Measurements from ENCODE around the gene SLC35E2B. TPM values are rescaled to one million over a fixed set of nuclear protein-coding genes. Genes with fewer than 3 reads are reported as not detected.
"Not testable (repeated sequence)": the region's sequence is repeated elsewhere in the genome, so short reads cannot be mapped to it uniquely, and the experiment has no call there.

The SLC35E2B gene
- total and polyA plus RNA-seq, 11 donors: 12.2 to 29.2 (median 20.1) TPM

DNA sequence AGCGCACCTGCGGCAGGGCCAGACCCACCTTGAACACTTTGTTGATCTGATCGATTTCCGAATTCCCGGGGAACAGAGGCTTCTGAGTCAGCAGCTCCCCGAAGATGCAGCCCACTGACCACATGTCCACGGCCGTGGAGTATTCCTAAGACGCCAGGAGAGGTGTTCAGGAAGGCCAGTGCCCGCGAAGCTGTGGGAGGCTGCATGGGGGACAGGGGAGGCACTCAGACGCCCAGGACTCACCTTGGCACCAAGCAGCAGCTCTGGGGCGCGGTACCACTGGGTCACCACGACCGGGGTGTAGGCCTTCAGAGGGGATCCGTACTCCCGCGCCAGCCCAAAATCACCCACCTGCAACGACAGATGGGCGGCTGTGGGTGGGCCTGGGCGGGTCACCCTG lies 11.2 kb upstream of the SLC35E2B start:
- Histone ChIP-seq H3K27me3 (no peaks in the 10 kb centered on the region), H3K4me1 (no peaks in the 10 kb centered on the region), H3K27ac (no peak overlapping the region), H3K9me3 (no peaks in the 10 kb centered on the region), H3K4me3 (no peak overlapping the region), H3K36me3 (peaks cover 0 to 23% (median 13%) of the 10 kb centered on the region in 9 donors)
- WGBS, 4 donors: 94 to 96% (median 95%) methylated on average over 15 to 22 of the region's 22 CpGs
- intact Hi-C loops (cut with DNase I): no loop called here
- no peak for ATAC-seq
- no peak for TF ChIP-seq POLR2A (IDR thresholded peaks at IDR 0.05)
- TF ChIP-seq, protein P1, sequence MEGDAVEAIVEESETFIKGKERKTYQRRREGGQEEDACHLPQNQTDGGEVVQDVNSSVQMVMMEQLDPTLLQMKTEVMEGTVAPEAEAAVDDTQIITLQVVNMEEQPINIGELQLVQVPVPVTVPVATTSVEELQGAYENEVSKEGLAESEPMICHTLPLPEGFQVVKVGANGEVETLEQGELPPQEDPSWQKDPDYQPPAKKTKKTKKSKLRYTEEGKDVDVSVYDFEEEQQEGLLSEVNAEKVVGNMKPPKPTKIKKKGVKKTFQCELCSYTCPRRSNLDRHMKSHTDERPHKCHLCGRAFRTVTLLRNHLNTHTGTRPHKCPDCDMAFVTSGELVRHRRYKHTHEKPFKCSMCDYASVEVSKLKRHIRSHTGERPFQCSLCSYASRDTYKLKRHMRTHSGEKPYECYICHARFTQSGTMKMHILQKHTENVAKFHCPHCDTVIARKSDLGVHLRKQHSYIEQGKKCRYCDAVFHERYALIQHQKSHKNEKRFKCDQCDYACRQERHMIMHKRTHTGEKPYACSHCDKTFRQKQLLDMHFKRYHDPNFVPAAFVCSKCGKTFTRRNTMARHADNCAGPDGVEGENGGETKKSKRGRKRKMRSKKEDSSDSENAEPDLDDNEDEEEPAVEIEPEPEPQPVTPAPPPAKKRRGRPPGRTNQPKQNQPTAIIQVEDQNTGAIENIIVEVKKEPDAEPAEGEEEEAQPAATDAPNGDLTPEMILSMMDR (IDR thresholded peaks at IDR 0.05): no peak
- peak in 2 of 5 donors; percentile 20 to 33 for DNase-seq

DNA sequence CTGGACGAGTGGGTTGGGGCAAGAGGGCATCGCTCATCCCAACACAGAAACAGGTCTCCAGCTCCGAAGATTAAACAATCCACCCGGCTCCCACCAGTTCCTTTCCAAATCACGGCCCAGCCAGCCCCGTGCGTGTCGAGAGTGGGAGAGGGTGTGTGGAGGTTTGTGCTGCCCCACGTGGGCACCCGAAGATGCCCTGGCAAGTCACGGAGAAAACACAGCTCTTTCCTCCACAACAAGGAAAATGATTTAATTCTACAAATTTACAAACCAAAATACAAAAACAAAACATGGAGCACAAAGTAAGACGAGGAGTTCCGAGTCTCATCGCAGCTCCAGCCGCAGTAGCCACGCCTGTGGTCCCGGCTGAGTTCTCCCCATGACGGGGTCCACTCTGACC lies 9.9 kb upstream of the SLC35E2B start:
- H3K4me1 ChIP-seq; intact Hi-C loops (cut with DNase I); DNase-seq; H3K27ac ChIP-seq; H3K9me3 ChIP-seq; H3K4me3 ChIP-seq; ATAC-seq; H3K27me3 ChIP-seq: not testable (repeated sequence)
- 84 to 95% (median 92%) methylated on average over 6 to 13 of the region's 18 CpGs for WGBS, 4 donors
- peaks cover 0 to 23% (median 13%) of the 10 kb centered on the region in 9 donors for H3K36me3 ChIP-seq

DNA sequence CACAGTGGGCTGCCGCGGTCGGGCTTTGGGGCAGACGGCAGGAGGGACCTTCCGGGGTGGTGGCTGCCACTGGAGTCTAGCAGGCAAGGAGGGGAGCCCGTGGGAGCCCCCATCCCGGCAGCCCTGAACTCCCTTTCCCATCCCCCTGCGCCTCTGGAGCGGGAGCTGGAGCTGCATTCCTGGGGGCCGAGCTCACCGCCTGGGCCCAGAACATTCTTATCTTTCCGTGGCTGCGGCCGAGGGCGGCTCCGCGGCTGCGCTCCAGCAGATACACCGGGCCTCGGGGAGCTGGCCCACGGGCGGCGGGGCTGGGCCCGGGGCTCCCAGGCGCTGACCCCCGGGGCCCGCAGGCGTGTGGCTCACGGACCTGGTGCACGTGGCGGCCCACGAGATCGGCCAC lies 8.0 kb upstream of the SLC35E2B start:
- WGBS, 4 donors: no CpG with 5 or more reads among the region's 33 CpGs
- intact Hi-C loops (cut with DNase I); H3K4me1 ChIP-seq; H3K27me3 ChIP-seq; DNase-seq; H3K27ac ChIP-seq; H3K9me3 ChIP-seq; H3K4me3 ChIP-seq: not testable (repeated sequence)
- H3K36me3 ChIP-seq: peaks cover 0 to 15% (median 11%) of the 10 kb centered on the region in 9 donors
- ATAC-seq: peak; percentile 44 to 86 (median 78)

DNA sequence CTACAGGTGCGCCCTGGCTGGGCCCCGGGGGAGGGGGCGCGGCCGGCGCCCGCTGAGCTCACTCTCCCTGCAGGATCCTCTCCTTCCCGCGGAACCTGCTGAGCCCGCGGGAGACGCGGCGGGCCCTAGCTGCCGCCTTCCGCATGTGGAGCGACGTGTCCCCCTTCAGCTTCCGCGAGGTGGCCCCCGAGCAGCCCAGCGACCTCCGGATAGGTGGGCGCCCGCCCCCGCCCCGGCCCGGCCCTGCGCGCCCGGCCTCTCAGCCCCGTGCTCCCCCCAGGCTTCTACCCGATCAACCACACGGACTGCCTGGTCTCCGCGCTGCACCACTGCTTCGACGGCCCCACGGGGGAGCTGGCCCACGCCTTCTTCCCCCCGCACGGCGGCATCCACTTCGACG lies 7.5 kb upstream of the SLC35E2B start:
- no CpG with 5 or more reads among the region's 45 CpGs for WGBS, 4 donors
- H3K27me3 ChIP-seq; DNase-seq; H3K27ac ChIP-seq; H3K4me1 ChIP-seq; intact Hi-C loops (cut with DNase I); H3K4me3 ChIP-seq; H3K9me3 ChIP-seq: not testable (repeated sequence)
- H3K36me3 ChIP-seq: peaks cover 0 to 15% (median 11%) of the 10 kb centered on the region in 9 donors
- ATAC-seq: peak in 2 of 4 donors; percentile 4 to 18

DNA sequence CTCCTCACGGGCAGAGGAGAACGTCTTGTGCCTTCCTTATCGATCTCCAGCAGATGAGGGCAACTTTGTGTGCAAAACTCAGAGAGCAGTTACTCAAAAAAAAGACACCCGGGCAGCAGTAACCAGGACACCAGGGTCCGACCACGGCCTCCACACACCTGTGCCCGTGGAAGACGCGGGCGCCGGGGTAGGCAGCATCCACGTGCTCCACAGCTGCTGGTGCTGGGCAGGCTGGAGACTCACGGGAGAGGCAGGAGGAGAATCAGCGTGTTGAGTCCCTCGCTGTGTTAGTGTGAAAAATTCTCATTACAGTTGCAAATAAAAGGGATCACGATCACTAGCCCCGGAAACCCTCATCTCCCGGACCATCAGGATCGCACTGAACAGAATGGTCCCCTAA lies 6.5 kb upstream of the SLC35E2B start:
- H3K4me3 ChIP-seq, H3K27ac ChIP-seq, ATAC-seq, H3K4me1 ChIP-seq, H3K27me3 ChIP-seq, H3K36me3 ChIP-seq, H3K9me3 ChIP-seq: not testable (repeated sequence)
- peak in 2 of 5 donors; percentile 5 to 20 for DNase-seq
- intact Hi-C loops (cut with DNase I): loop anchor here in 1 of 10 donors (10.0 kb wide), 2 partner anchors 46 to 206 kb away; no protein-coding TSS in a partner anchor
- 90 to 100% (median 96%) methylated on average over 2 to 15 of the region's 19 CpGs for WGBS, 4 donors

DNA sequence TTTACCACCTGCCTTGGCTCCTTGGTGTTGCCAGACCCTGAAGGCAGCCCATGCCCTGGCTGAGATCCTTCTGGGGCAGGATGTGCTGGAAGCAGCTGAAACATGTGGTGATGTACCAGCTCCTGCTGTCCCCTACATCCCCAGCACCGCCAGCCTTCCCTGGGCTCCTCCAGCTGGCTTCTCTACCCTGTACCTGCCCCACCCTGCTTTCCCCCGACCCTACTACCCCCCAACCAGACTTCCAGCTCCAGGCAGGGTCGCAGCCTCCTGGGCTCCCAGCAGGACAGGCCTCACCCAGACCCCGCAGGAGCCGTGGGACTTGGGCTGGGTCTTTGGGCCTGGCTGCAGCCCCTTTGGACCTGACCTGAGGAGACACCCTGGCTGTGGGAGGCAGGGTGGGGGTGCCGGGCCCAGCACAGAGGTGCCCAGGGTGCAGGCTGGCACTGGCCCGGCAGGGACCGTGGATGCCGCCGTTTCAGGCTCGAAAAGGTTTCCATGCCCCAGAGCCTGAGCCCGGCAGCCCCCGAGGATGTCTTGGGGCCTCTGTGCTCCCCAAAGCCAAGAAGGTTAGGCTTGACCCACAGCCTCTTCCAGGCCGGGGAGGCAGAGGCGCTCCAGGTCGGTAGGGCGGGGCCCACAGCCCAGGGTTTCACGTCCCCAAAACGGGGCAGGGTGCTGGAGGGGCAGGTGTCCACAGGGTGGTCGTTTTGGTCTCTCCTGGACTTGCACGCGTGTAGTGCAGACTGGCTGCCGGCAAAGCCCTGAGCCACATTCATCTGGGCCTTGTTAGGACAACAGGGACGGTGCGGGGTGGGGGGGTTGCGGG lies 5.0 kb upstream of the SLC35E2B start:
- ATAC-seq, H3K4me3 ChIP-seq, H3K27ac ChIP-seq, H3K9me3 ChIP-seq, H3K36me3 ChIP-seq, H3K27me3 ChIP-seq, H3K4me1 ChIP-seq: not testable (repeated sequence)
- WGBS, 4 donors: 77 to 83% (median 79%) methylated on average over 11 to 22 of the region's 26 CpGs
- DNase-seq: peak in 2 of 5 donors; percentile 12 to 49
- intact Hi-C loops (cut with DNase I): loop anchor here in 1 of 10 donors (10.0 kb wide), 2 partner anchors 47 to 207 kb away; no protein-coding TSS in a partner anchor

DNA sequence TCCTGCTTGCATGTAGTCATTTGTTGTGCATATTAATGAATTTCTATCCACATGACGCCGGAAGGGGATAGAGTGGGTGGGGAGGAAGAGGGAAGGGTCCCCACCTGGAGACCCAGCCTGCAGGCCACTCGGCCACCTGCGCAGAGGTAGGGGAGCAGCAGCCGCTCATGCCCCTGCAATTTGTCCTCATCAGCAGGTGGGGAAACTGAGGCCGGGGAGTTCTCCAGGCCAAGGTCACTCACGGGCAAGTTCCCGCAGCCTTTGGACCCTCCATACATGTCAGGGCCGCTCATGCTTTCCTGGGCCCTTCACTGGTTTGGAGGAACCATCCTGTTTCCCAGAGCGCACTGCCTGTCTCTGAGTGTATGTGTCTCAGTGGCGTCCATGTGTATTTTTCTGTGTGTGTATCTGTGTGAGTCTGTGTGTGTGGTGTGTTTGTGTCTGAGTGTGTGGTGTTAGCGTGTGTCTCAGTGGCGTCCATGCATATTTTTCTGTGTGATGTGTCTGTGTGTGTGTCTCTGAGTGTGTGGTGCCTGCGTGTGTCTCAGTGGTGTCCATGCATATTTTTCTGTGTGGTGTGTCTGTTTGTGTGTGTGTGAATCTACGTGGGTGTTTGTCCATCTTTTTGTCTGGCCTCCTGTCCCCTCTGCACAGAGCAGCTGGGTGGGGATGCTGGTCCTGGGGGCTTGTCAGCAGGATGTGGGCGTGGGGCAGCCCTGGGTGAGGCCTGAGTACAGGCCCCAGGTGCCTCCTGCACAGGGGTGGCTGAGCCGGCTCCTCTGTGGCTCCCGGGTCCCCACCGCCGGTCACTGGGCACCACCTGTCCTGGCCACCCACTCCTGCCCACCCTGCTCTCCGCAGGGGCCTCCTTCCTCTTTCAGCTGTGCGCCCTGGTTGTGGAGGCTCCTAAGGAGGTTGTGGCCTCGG lies 4.1 kb upstream of the SLC35E2B start:
- not testable (repeated sequence) for H3K27ac ChIP-seq, H3K4me1 ChIP-seq, H3K9me3 ChIP-seq, H3K36me3 ChIP-seq, H3K4me3 ChIP-seq, H3K27me3 ChIP-seq, ATAC-seq
- intact Hi-C loops (cut with DNase I): loop anchor here in 1 of 10 donors (10.0 kb wide), 2 partner anchors 48 to 208 kb away; no protein-coding TSS in a partner anchor
- DNase-seq: peak in 2 of 5 donors; percentile 12 to 26
- WGBS, 4 donors: 91 to 95% (median 94%) methylated on average over 15 to 19 of the region's 23 CpGs

DNA sequence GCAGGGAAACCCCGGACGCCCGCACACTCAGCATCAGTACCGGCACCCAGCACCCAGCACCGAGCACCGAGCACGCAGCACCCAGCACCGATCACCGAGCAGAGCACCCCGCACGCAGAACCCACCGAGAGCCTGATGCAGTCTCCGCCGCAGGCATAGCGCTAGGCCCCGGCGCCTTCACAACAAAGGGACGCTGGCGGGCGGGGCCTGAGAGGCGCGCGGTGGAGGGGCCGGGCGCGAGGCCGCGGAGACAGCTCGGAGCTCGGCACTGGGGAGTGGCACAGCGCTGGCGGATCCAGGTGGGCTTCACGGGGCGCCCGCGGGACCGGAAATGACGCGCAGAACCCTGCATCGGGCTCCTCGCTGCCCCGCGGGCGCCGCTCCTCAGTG lies 276 bp downstream of the SLC35E2B start:
- intact Hi-C loops (cut with DNase I): loop anchor here in 1 of 10 donors (10.0 kb wide), 2 partner anchors 52 to 212 kb away; no protein-coding TSS in a partner anchor
- peak overlapping the region; percentile 85 to 98 (median 94) for H3K27ac ChIP-seq
- ATAC-seq: peak; percentile 42 to 82 (median 66)
- not testable (repeated sequence) for H3K4me1 ChIP-seq, H3K9me3 ChIP-seq, H3K27me3 ChIP-seq, H3K36me3 ChIP-seq
- H3K4me3 ChIP-seq: peak overlapping the region; percentile 33 to 72 (median 62)
- peak; percentile 57 to 94 (median 82) for DNase-seq
- WGBS, 4 donors: 0 to 1% (median 0%) methylated on average over 18 to 32 of the region's 45 CpGs; no CpG with 5 or more reads in 1 of the 4 donors

DNA sequence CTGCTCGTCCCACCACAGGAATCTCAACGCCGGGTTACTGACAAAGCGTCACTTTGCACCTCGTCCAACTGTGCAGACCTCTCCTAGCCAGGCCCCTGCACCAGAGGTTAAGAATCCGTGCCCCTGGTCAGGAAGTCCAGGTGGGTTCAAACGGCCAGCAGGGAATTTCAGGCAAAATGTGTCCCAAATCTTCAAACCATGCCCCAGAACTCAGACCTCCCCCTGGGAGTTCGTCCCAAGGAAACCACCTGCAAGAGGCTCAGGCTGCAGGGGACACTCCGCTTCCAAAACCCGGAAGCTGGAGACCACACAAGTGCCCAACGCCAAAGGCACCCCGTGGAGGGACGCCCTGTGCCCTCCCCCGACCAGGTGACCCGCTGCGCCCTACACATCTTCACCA lies 1.2 kb downstream of the SLC35E2B start:
- not testable (repeated sequence) for H3K9me3 ChIP-seq, ATAC-seq, H3K27me3 ChIP-seq, H3K36me3 ChIP-seq, H3K27ac ChIP-seq
- WGBS, 4 donors: 4 to 6% methylated on average over 4 to 5 of the region's 16 CpGs; no CpG with 5 or more reads in 2 of the 4 donors
- intact Hi-C loops (cut with DNase I): loop anchor here in 1 of 10 donors (10.0 kb wide), 2 partner anchors 53 to 213 kb away; no protein-coding TSS in a partner anchor
- H3K4me3 ChIP-seq: peak overlapping the region in 5 of 12 donors; percentile 28 to 44 (median 38)
- H3K4me1 ChIP-seq: peaks cover 0 to 12% (median 0%) of the 10 kb centered on the region in 12 donors
- DNase-seq: peak in 1 of 5 donors; percentile 2

Measured in heart left ventricle (tissue), 16 donors.